HG03135 (cell line): Measurements from ENCODE around the gene DMP1.

Source experiments
- ATAC-seq: cut with Tn5 transposase; IDR thresholded peaks from one replicate; pipeline ENCODE4 v1.9.1; 2021; ENCODE audit warnings: mild to moderate bottlenecking, moderate library complexity; ENCODE audit not compliant: unreplicated experiment

Gene DMP1

GRCh38 chr4:87649980-87650379 lies at the start of gene DMP1:
Gene DMP1, plus strand, starts transcription at chr4:87650280. Its CDS starts 6,213 bp downstream, at chr4:87656493.
- no peak for ATAC-seq

GRCh38 chr4:87601361-87601760 lies 48.7 kb upstream of the DMP1 start:
- no peak for ATAC-seq

GRCh38 chr4:87608229-87608628 lies 41.9 kb upstream of the DMP1 start, which contains the start of gene DSPP:
Gene DSPP, plus strand, starts transcription at chr4:87608529. Its CDS starts 2,380 bp downstream, at chr4:87610909.
- no peak for ATAC-seq

GRCh38 chr4:87614292-87614890 lies 35.7 kb upstream of the DMP1 start:
- ATAC-seq = no peak

DNA sequence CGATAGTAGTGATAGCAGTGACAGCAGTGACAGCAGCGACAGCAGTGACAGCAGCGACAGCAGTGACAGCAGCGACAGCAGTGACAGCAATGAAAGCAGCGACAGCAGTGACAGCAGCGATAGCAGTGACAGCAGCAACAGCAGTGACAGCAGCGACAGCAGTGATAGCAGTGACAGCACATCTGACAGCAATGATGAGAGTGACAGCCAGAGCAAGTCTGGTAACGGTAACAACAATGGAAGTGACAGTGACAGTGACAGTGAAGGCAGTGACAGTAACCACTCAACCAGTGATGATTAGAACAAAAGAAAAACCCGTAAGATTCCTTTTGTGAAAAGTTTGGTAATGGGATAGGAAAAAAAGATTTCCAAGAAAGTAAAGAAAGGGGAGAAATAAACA lies 33.8 kb upstream of the DMP1 start:
- no peak for ATAC-seq

DNA sequence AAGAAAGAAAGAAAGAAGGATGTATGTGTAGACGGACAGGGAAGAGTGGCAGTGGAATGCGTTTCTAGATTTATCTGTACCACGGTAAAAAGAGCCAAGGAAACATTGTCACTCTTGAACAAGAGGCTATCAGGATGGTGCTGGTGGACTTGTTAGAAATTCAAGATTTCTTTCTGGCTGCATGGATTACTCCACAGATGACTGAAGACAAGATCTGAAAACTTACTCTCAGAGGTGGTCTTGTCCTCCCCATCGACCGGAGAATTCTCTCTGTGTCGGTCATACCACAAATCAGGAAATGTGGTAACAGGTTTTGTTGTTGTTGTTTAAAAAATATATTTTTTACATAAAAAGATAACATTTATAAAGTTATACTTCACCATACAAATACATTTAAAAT lies 30.0 kb upstream of the DMP1 start:
- ATAC-seq = no peak

DNA sequence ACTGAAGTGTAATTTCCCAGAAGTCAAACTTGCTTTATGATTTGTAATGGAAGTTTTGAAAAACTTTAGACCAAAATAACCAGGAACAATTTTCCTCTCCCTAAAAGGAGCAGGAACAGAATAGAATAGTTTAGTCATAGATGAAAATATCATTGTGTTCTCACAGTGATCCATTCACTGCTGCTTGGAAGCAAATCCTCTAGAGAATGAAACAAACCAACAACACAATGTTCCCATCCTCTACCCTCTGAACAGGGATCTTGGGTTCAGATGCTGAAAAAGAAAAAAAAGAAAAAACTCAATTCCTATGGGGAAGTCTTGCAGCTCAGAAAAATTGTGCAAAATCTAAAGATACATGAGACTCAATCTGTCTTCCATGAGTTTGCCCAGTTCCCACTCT lies 29.6 kb upstream of the DMP1 start:
- ATAC-seq = no peak

DNA sequence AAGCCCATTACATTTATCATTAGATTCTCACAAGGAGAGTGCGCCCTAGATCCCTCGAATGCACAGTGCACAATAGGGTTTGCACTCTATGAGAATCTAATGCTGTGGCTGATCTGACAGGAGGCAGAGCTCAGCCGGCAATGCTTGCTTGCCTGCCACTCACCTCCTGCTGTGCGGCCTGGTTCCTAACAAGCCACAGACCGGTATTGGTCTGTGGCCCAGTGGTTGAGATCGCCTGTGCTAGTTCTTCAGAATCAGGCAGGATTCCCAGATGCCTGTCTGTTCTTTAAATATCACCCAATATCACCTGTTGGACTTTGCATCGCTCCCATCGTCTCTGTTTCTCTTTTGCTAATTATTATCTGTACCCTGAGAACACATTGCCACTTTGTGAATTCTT lies 27.8 kb upstream of the DMP1 start:
- no peak for ATAC-seq

DNA sequence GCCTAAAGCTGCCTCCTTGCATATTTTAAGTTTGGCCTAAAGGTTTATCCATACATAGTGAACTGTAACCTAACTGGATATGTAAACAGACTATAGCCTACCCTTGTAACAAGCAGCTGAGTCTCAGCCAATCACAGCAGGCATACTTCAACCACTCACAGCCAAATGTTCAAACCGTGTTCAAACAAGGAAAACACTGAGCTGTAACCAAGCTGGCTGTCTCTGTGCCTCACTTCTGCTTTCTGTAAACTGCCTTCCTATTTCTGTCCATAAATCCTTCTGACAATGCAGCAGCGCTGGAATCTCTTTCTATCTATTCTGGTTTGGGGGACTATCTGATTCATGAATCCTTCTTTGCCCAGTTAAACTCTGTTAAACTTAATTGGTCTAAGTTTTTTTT lies 25.4 kb upstream of the DMP1 start:
- no peak for ATAC-seq

GRCh38 chr4:87631668-87632067 lies 18.4 kb upstream of the DMP1 start:
- no peak for ATAC-seq

DNA sequence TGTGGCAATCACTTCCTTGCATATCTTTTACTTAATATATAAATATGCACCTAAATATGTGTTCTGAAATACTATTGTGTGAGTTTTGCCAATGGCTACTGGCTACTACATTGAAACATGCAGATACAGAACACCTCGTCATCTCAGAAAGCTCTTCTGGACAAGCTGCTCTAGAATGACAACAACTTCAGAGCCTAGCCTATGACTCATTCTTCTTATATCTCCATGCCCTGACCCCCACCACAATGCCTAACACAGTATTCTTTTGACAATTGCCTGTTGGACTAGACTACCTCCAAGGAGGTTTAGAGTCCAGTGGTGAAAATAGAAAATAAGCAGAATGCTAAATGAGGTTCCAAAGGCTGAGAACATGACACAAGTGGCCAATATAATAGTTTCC lies 17.6 kb upstream of the DMP1 start:
- ATAC-seq = no peak

GRCh38 chr4:87633243-87633642 lies 16.8 kb upstream of the DMP1 start:
- ATAC-seq = no peak

DNA sequence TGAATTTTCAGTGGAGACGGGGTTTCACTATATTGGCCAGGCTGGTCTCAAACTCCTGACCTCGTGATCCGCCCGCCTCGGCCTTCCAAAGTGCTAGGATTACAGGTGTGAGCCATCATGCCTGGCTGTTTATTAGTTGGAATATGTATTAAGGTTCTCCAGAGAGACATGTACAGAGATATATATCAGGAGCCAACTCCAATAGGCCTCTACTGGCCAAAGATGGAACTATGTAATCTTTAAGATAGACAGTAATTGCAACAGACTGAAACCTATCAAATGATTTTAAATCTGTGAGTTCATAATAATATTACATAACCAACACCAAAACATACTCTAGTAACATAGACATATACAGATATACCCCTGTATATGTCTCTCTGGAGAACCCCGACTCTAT lies 5.8 kb upstream of the DMP1 start:
- ATAC-seq = no peak

DNA sequence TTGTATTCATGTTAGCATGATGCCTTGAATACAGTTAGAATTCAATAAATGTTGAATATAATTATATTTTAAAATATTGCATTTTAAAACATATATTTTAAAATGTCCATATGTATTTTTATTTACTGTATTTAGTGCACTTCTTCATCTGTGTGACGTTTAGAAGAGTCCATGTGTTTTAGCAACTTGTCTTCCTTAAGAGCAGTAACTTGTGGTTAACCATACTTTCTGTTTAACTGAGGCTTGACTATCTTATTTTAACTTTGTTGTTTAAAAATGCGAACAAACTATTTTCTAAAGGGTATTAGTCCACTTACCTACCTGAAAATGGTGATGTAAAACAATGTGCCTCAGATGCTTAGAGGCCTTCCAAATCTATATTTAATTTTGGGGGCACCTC lies 858 bp downstream of the DMP1 start:
- no peak for ATAC-seq

DNA sequence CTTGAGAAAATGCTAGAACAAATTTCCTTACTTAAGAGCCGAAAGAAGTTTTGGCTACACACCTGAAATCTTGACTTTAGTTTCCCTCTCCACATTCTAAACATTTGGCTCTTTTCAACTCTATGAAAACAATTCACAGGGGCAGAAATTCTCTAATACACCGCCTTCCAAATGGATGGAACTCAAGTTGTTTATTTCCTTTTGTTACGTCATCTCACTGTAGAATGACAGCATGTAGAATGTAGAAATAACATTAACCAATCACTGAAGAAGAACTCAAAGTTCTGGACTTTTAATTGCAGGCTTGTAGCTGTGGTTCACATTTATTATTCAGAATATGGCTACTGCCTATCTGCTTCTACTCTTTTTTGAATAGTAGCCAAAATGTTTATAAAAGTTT lies 1.9 kb downstream of the DMP1 start:
- no peak for ATAC-seq

DNA sequence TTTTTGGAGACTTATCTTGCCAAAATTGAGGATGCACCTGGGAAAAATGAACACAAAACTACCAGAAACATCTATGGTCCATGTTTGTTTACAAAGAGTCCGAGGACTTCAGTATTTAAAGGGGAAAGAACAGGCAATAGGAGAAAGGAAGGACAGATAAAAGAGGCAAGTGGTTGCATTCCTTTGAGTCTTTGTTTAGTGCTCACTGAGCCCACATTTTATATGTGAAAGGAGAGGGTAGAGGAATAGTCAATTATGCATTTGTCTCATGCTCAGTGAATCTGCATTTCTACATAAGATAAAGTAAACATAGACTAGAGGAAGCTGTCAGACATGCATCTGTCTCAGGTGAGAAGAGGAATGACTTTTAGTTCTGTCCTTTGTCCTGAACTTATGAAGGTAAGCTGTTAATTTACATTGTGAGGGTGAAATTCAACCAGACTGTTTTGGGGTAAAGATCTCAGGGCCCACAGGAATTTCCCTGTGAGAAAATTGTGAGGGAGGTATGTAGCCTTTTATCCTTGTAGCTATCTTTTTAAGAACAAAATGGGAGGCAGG lies 4.5 kb downstream of the DMP1 start:
- ATAC-seq = no peak

- ATAC-seq = no peak
Observed at GRCh38 chr4:87657525-87657924, 7.4 kb downstream of the DMP1 start.

DNA sequence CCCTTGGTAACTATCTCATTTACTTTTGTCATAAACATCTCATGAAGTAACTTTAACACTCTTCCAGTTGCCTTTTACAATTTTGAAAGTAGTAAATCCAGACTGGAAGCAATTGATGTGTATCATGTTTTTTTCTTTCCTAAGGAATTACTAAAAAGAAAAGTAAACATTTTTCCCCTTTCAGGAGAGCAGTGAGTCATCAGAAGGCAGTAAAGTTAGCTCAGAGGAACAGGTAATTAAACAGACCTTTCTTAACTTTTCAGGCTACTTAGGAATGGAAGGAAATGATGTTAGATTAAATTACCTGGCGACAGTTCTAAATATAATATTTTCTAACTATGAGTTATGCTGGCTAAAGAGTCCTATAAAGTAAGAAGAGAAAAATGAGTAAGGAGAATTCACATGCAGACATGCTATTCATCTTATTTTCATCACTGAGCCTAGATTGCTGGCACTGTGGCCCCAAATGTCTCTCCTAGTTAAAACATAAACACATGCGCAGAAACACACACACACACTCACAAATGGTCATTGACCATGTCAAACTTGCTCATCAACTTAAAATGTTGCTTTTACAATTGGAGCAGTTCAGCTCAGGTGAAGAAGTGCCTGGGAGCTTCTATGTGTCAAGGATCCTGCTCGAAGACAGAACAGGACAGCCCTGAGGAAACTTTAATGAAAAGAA lies 9.3 kb downstream of the DMP1 start:
- no peak for ATAC-seq

GRCh38 chr4:87662871-87663270 lies 12.8 kb downstream of the DMP1 start:
- ATAC-seq = no peak

DNA sequence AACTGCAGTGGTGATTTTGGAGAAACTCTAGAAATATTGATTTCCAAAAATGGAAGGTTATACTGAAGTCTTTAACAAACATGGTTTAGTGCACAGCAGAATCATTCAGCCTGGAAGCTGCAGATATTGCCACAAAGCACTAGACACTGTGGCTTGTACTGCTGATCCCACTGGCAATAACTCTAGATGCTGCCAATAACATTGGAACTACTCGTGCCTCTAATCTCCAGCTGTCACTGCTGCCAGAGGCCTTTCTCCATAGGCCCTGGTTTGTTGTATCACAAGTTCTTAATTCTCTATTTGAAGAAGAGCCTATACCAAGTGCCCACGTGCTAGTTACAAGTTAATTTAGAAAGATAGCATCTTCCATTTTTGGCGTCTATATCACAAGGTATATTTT lies 19.3 kb downstream of the DMP1 start:
- ATAC-seq = no peak

DNA sequence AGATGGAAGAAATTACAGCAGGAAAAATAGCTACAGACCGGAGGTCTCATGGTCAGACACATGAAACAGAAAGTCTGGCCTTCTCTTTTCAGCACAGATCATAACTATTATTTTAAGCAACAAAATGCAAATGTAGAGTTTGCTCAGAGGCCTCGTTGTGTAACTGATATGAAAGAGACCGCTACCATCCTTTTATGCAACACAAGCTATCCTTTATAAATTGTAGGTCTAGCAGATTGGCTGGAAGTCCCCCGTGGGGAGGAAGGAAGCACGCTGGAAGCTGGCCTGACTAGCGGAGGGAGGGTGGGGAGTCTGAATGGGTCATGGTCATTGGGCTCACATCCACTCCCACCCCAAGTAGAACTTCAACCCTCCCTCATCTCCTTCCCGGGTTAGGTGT lies 27.7 kb downstream of the DMP1 start:
- ATAC-seq = no peak

DNA sequence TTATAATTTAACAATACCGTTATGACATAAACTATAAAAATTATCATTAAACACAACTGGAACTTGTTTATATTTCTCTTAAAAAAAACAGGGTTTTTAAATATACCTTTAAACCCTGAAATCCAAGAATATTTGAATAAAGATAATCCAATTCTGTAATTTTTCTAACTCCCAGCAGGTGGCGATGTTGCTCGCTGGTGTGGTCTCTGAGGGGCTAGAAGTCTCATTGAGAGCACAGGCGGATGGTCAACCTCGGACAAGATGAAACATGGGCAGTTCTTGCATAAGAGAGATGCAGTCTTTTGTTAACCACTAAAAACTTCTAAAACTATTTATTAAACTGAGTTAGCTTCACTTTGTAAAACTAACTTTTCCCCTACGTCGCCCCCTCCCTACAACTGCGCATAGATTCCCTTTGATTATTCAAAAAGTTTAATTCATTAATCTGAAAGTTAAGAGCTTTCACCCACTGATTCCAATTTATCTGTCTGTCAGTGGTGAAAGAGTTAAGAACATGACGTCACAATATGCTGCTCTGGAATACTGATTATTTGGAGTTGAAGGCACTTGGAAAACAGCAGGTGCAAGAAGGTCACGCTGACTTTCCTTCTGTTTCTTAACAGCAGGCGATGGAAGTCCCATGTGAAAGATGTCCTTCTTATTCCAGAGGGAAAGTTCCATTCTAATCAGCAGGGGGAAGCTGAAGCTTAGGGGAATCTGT lies 29.5 kb downstream of the DMP1 start:
- no peak for ATAC-seq
